DOHH2 (cell line): ENCODE data around the gene ACO1.

Experiments used
- H3F3A ChIP-seq: fragments of 200-600 bp; sonication (generic), shearing (Covaris generic); 2 replicates; pipeline ENCODE4 v1.6.0; 2016; ENCODE audit warnings: antibody characterized with exemption, mild to moderate bottlenecking; ENCODE audit not compliant: control insufficient read depth, insufficient read depth
- H3K27ac ChIP-seq: fragments of 200-600 bp; sonication (generic); 2 replicates; pipeline ENCODE4 v1.5.1; 2014; ENCODE audit warnings: low read depth, mild to moderate bottlenecking, low read length, moderate library complexity
- H3K27me3 ChIP-seq: fragments of 200-600 bp; sonication (generic); 2 replicates; pipeline ENCODE4 v1.6.1; 2014; ENCODE audit warnings: mild to moderate bottlenecking, low read length, mixed read lengths; ENCODE audit not compliant: control insufficient read depth
- H3K36me3 ChIP-seq: fragments of 200-600 bp; sonication (generic); 2 replicates; pipeline ENCODE4 v1.6.1; 2014; ENCODE audit warnings: mild to moderate bottlenecking, low read length, moderate library complexity, mixed read lengths; ENCODE audit not compliant: control insufficient read depth
- H3K4me1 ChIP-seq: fragments of 200-600 bp; sonication (generic); 2 replicates; pipeline ENCODE4 v1.6.1; 2014; ENCODE audit warnings: mild to moderate bottlenecking, low read length, mixed read lengths; ENCODE audit not compliant: control insufficient read depth
- H3K4me2 ChIP-seq: fragments of 200-600 bp; sonication (generic); 2 replicates; pipeline ENCODE4 v1.6.0; 2014; ENCODE audit warnings: mild to moderate bottlenecking, low read length, moderate library complexity
- H3K4me3 ChIP-seq: fragments of 200-600 bp; sonication (generic); 2 replicates; pipeline ENCODE4 v1.5.1; 2014; ENCODE audit warnings: mild to moderate bottlenecking, low read length, mixed read lengths
- H3K79me2 ChIP-seq: fragments of 200-600 bp; sonication (generic); 2 replicates; pipeline ENCODE4 v1.6.1; 2014; ENCODE audit warnings: mild to moderate bottlenecking, low read length, mixed read lengths; ENCODE audit not compliant: control insufficient read depth
- H3K9me2 ChIP-seq: fragments of 200-600 bp; sonication (generic); replicated peaks from 2 replicates; pipeline ENCODE4 v1.6.1; 2014; ENCODE audit warnings: mild to moderate bottlenecking, low read length, mixed read lengths; ENCODE audit not compliant: control insufficient read depth
- H3K9me3 ChIP-seq: fragments of 200-600 bp; sonication (generic); 2 replicates; pipeline ENCODE4 v1.6.1; 2014; ENCODE audit warnings: antibody characterized with exemption, low read length, mixed read lengths; ENCODE audit not compliant: control insufficient read depth, insufficient read depth
- H4K20me1 ChIP-seq: fragments of 200-600 bp; sonication (generic); 2 replicates; pipeline ENCODE4 v1.6.0; 2014; ENCODE audit warnings: low read depth, mild to moderate bottlenecking, antibody characterized with exemption, low read length, moderate library complexity; ENCODE audit not compliant: control insufficient read depth, insufficient read depth
- CTCF ChIP-seq: fragments of 200-600 bp; sonication (generic); IDR thresholded peaks from one replicate; pipeline ENCODE4 v1.5.1; 2014; ENCODE audit warnings: antibody characterized with exemption, mild to moderate bottlenecking, low read depth, low read length; ENCODE audit not compliant: poor library complexity, severe bottlenecking
- EZH2phosphoT487 ChIP-seq: fragments of 200-600 bp; sonication (generic); IDR thresholded peaks from 2 replicates; pipeline ENCODE4 v1.6.1; 2017; ENCODE audit warnings: borderline replicate concordance, mild to moderate bottlenecking, antibody characterized with exemption, low read length, moderate library complexity, mixed read lengths

Gene ACO1

GRCh38 chr9:32463500-32464293, 79.3 kb downstream of the ACO1 start:
- Histone ChIP-seq H3F3A (no peaks in the 10 kb centered on the region), H3K36me3 (no peaks in the 10 kb centered on the region), H3K9me2 (no peaks in the 10 kb centered on the region), H3K4me1 (no peaks in the 10 kb centered on the region), H3K9me3 (no peaks in the 10 kb centered on the region), H3K4me2 (no peak overlapping the region), H4K20me1 (no peaks in the 10 kb centered on the region), H3K79me2 (no peaks in the 10 kb centered on the region), H3K27me3 (no peaks in the 10 kb centered on the region), H3K4me3 (no peak overlapping the region), H3K27ac (no peak overlapping the region)
- TF ChIP-seq EZH2phosphoT487 (no peak), CTCF (no peak)

- Histone ChIP-seq H3K27ac (no peak overlapping the region), H4K20me1 (no peaks in the 10 kb centered on the region), H3K27me3 (no peaks in the 10 kb centered on the region), H3K4me3 (no peak overlapping the region), H3K4me2 (no peak overlapping the region), H3K9me2 (no peaks in the 10 kb centered on the region), H3K9me3 (no peaks in the 10 kb centered on the region), H3K36me3 (no peaks in the 10 kb centered on the region), H3F3A (no peaks in the 10 kb centered on the region), H3K4me1 (peaks cover 3% of the 10 kb centered on the region; the same call in 1 of the 2 replicates), H3K79me2 (no peaks in the 10 kb centered on the region)
- TF ChIP-seq EZH2phosphoT487 (no peak), CTCF (no peak)
Measured at GRCh38 chr9:32468740-32469139, 84.3 kb downstream of the ACO1 start.

GRCh38 chr9:32472344-32472743, 87.9 kb downstream of the ACO1 start:
- TF ChIP-seq EZH2phosphoT487, result no peak
- Histone ChIP-seq H3K36me3 (no peaks in the 10 kb centered on the region), H4K20me1 (no peaks in the 10 kb centered on the region), H3K4me2 (no peak overlapping the region), H3K79me2 (no peaks in the 10 kb centered on the region), H3K27me3 (no peaks in the 10 kb centered on the region), H3K9me2 (no peaks in the 10 kb centered on the region), H3K9me3 (no peaks in the 10 kb centered on the region), H3K27ac (no peak overlapping the region), H3F3A (no peaks in the 10 kb centered on the region), H3K4me3 (no peak overlapping the region), H3K4me1 (peaks cover 3% of the 10 kb centered on the region; the same call in 1 of the 2 replicates)

GRCh38 chr9:32483343-32483742, 98.9 kb downstream of the ACO1 start:
- Histone ChIP-seq H3K4me3 (no peak overlapping the region), H3K27ac (no peak overlapping the region), H3K4me1 (no peaks in the 10 kb centered on the region), H3K36me3 (no peaks in the 10 kb centered on the region), H3K4me2 (no peak overlapping the region), H4K20me1 (no peaks in the 10 kb centered on the region), H3K9me2 (no peaks in the 10 kb centered on the region), H3F3A (no peaks in the 10 kb centered on the region), H3K9me3 (no peaks in the 10 kb centered on the region), H3K27me3 (no peaks in the 10 kb centered on the region), H3K79me2 (no peaks in the 10 kb centered on the region)
- TF ChIP-seq EZH2phosphoT487 (no peak), CTCF (no peak)
